ENCODE measurements around the gene DOCK4. TPM values are rescaled to one million over a fixed set of nuclear protein-coding genes. Genes with fewer than 3 reads are reported as not detected.

The DOCK4 gene
- total RNA-seq, 2 experiments from 2014 or later, result 0.35 to 0.50 TPM

DNA sequence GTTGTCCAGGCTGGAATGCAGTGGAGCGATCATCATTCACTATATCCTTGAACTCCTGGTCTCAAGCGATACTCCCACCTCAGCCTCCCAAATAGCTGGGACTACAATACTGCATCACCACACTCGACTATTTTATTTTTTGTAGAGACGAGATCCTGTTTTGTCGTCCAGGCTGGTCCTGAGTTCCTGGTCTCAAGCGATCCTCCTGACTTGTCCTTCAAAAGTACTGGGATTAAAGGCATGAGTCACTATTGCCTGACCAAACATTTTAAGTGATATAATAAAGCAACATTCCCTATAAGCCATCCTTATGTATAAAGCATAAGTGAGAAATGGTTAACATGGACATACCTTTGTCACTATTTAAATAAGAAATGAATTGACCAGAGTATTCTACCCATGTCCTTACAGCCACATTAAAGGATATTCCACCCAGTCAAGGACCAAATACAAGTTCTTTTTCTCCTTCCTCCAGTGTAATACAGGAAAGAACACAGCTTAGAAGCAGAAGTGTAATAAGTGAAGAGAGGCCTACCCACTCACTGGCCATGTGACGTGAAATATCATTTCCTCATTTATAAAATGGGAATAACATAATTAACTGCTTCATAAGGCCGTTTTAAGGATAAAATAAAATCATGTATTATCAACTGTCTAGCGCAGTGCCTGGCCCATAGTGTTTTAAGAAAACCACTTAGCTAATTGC is 82.0 kb downstream of the DOCK4 start:
- ChIA-PET CTCF (no interaction called here), POLR2A (no interaction called here)
- H3K4me1 Mint-ChIP-seq, result no peaks in the 10 kb centered on the region
- DNase-seq, result no peak
- no peak overlapping the region for H3K4me3 Mint-ChIP-seq
- no peak overlapping the region for H3K27ac Mint-ChIP-seq
- no peaks in the 10 kb centered on the region for H3K9me3 Mint-ChIP-seq
- H3K27me3 Mint-ChIP-seq, result no peaks in the 10 kb centered on the region
- H3K36me3 Mint-ChIP-seq (ENCODE audit: low read depth), result no peaks in the 10 kb centered on the region

- ChIA-PET POLR2A (no interaction called here), CTCF (no interaction called here)
- H3K36me3 Mint-ChIP-seq (ENCODE audit: low read depth), result no peaks in the 10 kb centered on the region
- H3K4me3 Mint-ChIP-seq, result no peak overlapping the region
- no peaks in the 10 kb centered on the region for H3K27me3 Mint-ChIP-seq
- H3K9me3 Mint-ChIP-seq, result no peaks in the 10 kb centered on the region
- DNase-seq, result no peak
- H3K4me1 Mint-ChIP-seq, result no peaks in the 10 kb centered on the region
- H3K27ac Mint-ChIP-seq, result no peak overlapping the region
These were observed 83.4 kb downstream of the DOCK4 start for GRCh38 chr7:112122798-112123197.

DNA sequence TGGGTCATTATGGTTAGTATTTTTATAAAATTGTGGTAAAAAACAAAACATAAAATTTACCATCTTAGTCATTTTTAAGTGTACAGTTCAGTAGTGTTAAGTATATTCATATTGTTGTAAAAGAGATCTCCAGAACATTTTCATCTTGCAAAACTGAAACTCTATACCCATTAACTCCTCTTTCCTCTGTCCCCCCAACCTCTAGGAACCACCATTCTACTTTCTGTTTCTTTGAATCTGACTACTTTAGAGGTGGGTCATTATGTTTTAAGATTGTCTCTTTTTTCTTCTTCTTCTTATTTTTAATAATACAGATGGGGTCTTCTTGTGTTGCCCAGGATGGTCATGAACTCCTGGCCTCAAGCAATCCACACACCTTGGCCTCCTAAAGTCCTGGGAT is 84.1 kb downstream of the DOCK4 start:
- Mint-ChIP-seq H3K27ac (no peak overlapping the region), H3K9me3 (no peaks in the 10 kb centered on the region), H3K4me1 (no peaks in the 10 kb centered on the region), H3K4me3 (no peak overlapping the region), H3K27me3 (no peaks in the 10 kb centered on the region), H3K36me3 (ENCODE audit: low read depth) (no peaks in the 10 kb centered on the region)
- no peak for DNase-seq
- ChIA-PET CTCF (no interaction called here), POLR2A (no interaction called here)

DNA sequence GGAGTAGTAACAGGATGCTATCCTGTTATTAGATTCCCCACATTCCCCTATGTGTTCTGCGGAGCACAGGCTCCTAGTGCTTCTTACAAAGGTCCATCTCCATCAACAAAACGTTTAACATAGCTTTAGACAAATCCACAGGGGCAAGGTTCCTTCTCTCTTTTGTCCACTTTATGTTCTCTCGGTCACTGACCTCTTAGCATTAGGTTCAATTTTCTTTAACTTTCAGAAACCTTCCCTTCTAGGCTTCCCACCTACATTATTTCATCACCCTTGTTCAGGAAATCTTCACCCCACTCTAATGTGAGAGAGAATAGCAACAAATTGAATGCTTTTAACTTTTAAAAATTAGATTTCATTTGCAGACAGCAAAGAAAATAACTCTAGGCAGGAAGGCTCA is 84.9 kb downstream of the DOCK4 start:
- DNase-seq, result no peak

GRCh38 chr7:112120696-112121217 is 85.4 kb downstream of the DOCK4 start:
- Mint-ChIP-seq H3K27me3 (no peaks in the 10 kb centered on the region), H3K4me1 (no peaks in the 10 kb centered on the region), H3K4me3 (no peak overlapping the region), H3K27ac (no peak overlapping the region), H3K9me3 (no peaks in the 10 kb centered on the region), H3K36me3 (ENCODE audit: low read depth) (no peaks in the 10 kb centered on the region)
- ChIA-PET POLR2A (no interaction called here), CTCF (no interaction called here)
- no peak for DNase-seq

More for the DNA sequence above, 84.9 kb downstream of the DOCK4 start:
- POLR2A ChIA-PET, result no interaction called here
- Mint-ChIP-seq H3K27ac (no peak overlapping the region), H3K4me1 (no peaks in the 10 kb centered on the region), H3K27me3 (no peaks in the 10 kb centered on the region), H3K36me3 (ENCODE audit: low read depth) (no peaks in the 10 kb centered on the region), H3K4me3 (no peak overlapping the region), H3K9me3 (no peaks in the 10 kb centered on the region)
- CTCF ChIA-PET, result no interaction called here

DNA sequence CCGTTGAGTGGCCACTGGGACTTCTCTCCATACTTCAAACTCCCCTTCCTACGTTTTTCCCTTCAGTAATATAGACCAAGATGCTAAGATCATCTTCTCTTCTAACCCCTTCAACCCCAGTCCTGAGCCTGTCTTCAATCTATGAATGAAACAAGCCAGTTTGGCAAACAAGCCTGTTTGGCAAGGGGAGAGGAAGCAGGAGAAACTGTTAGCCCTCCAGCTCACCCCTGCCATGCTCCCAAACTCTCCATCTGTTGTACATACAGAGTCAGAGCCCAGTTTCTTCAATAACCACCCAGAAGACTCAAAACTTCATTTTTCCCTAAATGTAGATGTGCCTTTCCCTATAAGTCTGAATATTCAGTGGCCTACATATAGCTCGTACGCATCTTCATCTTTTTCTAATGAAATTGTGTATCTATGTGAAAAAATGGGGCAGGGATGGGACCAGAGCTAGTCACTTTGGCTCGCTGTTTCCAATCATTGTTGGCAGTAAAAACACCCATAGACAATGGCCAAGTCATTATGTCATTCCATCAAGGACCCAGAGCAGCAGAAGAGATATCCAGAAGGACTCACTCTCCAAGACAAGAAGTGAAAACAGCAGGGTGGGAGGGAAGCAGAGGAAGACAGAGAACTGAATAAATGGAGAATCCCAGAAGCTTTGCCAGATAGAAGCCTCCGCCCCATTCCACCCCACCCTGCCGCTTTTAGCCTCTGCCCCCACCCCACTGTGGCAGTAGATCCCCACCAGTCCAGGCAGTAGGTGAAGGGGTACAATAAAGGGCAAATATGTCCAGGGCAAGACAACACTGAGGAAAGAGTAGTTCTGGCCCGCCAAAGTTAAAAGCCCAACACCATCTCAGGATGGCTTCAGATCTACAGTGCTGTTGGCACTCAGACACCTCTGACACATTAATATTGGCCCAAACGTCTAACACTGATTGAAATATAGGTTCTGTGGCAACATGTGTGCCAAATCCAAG is 87.3 kb downstream of the DOCK4 start:
- no peak for DNase-seq
- H3K4me1 Mint-ChIP-seq, result no peaks in the 10 kb centered on the region
- no peaks in the 10 kb centered on the region for H3K36me3 Mint-ChIP-seq (ENCODE audit: low read depth)
- CTCF ChIA-PET, result no interaction called here
- H3K27ac Mint-ChIP-seq, result no peak overlapping the region
- no peaks in the 10 kb centered on the region for H3K9me3 Mint-ChIP-seq
- H3K27me3 Mint-ChIP-seq, result no peaks in the 10 kb centered on the region
- POLR2A ChIA-PET, result no interaction called here
- no peak overlapping the region for H3K4me3 Mint-ChIP-seq

DNA sequence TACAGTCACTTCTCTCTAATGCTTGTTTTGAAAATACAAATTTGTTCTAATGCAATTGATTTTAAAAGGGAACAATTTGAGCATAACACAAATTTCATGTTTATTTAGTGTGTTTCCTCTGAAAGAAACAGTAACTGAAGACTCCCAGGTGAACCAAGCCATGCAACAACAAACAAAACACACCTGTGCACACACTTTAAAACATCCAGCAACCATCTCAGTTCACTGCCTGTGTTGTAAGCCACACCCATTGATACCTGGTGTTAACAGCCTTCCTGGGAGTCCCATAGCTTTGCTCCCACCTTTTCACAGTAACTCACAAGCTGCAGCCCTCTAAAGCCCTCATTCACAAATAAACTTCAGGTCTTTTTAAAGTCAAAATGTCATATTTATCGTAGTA is 89.3 kb downstream of the DOCK4 start:
- CTCF ChIA-PET, result no interaction called here

DNA sequence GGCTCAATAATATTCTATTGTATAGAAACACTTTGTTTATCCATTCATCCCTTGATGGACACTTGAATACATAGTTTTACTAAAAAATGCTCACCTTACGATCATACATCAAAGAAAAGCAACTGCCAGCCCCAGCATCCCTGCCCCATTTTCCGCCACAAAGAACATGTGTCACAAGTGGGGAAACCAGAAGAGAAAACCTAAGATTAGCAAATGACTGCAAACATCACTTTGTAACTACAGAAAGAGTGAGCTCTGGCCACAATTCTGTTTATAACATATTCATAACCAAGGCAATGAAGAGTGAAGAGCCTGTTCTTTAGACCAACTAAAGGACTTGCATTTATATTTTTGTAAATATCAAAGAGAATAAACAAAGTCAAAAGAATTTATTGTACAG is 89.8 kb downstream of the DOCK4 start:
- Mint-ChIP-seq H3K9me3 (no peaks in the 10 kb centered on the region), H3K27ac (no peak overlapping the region), H3K36me3 (ENCODE audit: low read depth) (no peaks in the 10 kb centered on the region), H3K4me3 (no peak overlapping the region), H3K27me3 (no peaks in the 10 kb centered on the region), H3K4me1 (no peaks in the 10 kb centered on the region)
- no peak for DNase-seq
- ChIA-PET POLR2A (no interaction called here), CTCF (no interaction called here)

More for the DNA sequence above, 89.3 kb downstream of the DOCK4 start:
- Mint-ChIP-seq H3K4me1 (no peaks in the 10 kb centered on the region), H3K27me3 (no peaks in the 10 kb centered on the region), H3K36me3 (ENCODE audit: low read depth) (no peaks in the 10 kb centered on the region), H3K4me3 (no peak overlapping the region), H3K9me3 (no peaks in the 10 kb centered on the region), H3K27ac (no peak overlapping the region)
- no peak for DNase-seq
- POLR2A ChIA-PET, result no interaction called here

- DNase-seq, result no peak
- Mint-ChIP-seq H3K27ac (no peak overlapping the region), H3K4me3 (no peak overlapping the region), H3K4me1 (no peaks in the 10 kb centered on the region), H3K9me3 (no peaks in the 10 kb centered on the region), H3K36me3 (ENCODE audit: low read depth) (no peaks in the 10 kb centered on the region), H3K27me3 (no peaks in the 10 kb centered on the region)
- ChIA-PET CTCF (no interaction called here), POLR2A (no interaction called here)
These were observed 90.3 kb downstream of the DOCK4 start for GRCh38 chr7:112115880-112116279.

DNA sequence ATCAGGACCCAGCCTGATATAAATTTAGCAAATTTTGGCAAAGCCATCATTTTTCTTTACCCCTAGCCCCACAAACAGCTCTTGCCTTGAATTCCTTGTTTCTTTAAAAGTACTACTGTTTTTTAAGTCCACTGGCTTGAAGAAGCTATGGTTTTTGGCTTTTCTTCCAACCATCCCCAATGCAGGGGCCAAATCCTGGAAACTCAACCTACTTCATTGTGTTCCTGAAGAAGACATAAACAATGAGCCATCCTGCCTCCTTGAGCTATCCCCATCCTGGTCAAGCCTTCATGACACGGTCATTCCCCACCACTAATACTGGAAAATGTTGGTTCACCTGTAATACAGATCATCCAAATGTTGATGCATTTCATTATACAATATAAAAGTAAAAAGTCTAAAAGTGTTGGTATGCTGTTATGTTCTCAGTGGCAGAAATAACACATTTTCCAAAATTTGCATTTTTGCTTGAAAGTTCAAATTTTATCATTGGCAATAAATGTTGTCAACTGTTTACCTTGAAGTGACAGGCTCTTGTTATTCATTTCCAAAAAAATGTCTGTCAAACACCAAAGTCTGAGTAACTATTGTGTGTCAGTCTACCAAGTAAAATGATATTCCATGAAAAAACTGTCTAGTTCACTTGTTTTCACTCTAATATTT is 92.2 kb downstream of the DOCK4 start:
- DNase-seq, result no peak
- Mint-ChIP-seq H3K36me3 (ENCODE audit: low read depth) (no peaks in the 10 kb centered on the region), H3K9me3 (no peaks in the 10 kb centered on the region), H3K4me3 (no peak overlapping the region), H3K27ac (no peak overlapping the region), H3K4me1 (no peaks in the 10 kb centered on the region), H3K27me3 (peaks cover 2% of the 10 kb centered on the region)
- ChIA-PET POLR2A (no interaction called here), CTCF (no interaction called here)

DNA sequence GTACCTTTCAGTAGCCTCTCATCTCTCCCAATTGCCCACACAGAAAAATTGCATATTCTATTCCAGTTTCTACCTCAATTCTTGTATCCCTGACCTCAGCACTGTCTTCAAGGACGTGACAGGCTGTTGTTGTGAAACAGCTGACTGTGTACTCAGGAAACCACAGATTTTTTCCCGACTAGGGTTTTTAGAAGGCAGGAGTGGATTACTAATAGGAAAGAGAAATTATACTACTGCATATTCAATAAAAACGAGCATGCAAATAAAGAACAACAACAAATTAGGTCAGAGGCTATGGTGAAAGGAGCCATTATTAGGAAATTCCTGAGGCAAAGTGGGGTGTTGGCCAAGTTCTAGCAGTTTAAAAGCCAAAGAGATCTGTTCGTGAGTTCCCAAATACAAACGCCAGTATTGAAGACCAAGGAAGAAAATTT is 93.4 kb downstream of the DOCK4 start:
- ChIA-PET CTCF (no interaction called here), POLR2A (no interaction called here)
- H3K9me3 Mint-ChIP-seq, result no peaks in the 10 kb centered on the region
- no peaks in the 10 kb centered on the region for H3K4me1 Mint-ChIP-seq
- no peak for DNase-seq
- H3K27me3 Mint-ChIP-seq, result peaks cover 2% of the 10 kb centered on the region
- no peak overlapping the region for H3K27ac Mint-ChIP-seq
- H3K36me3 Mint-ChIP-seq (ENCODE audit: low read depth), result no peaks in the 10 kb centered on the region
- H3K4me3 Mint-ChIP-seq, result no peak overlapping the region

- no peak for DNase-seq
- no peak overlapping the region for H3K27ac Mint-ChIP-seq
These were observed 95.5 kb downstream of the DOCK4 start for GRCh38 chr7:112110651-112111050.

GRCh38 chr7:112110175-112110574 is 96.0 kb downstream of the DOCK4 start:
- peaks cover 2% of the 10 kb centered on the region for H3K27me3 Mint-ChIP-seq
- H3K36me3 Mint-ChIP-seq (ENCODE audit: low read depth), result no peaks in the 10 kb centered on the region
- no peak overlapping the region for H3K4me3 Mint-ChIP-seq
- ChIA-PET CTCF (no interaction called here), POLR2A (no interaction called here)
- H3K4me1 Mint-ChIP-seq, result no peaks in the 10 kb centered on the region
- no peak for DNase-seq
- no peaks in the 10 kb centered on the region for H3K9me3 Mint-ChIP-seq
- no peak overlapping the region for H3K27ac Mint-ChIP-seq

More at GRCh38 chr7:112110651-112111050, 95.5 kb downstream of the DOCK4 start:
- Mint-ChIP-seq H3K4me3 (no peak overlapping the region), H3K4me1 (no peaks in the 10 kb centered on the region), H3K9me3 (no peaks in the 10 kb centered on the region), H3K36me3 (ENCODE audit: low read depth) (no peaks in the 10 kb centered on the region), H3K27me3 (peaks cover 2% of the 10 kb centered on the region)
- POLR2A ChIA-PET, result no interaction called here
- CTCF ChIA-PET, result no interaction called here

All from activated CD4-positive, alpha-beta memory T cell treated with anti-CD3 and anti-CD28 coated beads, Interleukin-2, amount 10 ng/mL, durations not matched to agents 7 days and 5 days (primary cell).